GM23338 (cell line): Measurements from ENCODE around the gene BEND6. TPM values are rescaled to one million over a fixed set of nuclear protein-coding genes. Genes with fewer than 3 reads are reported as not detected.

Experiments used
- ATAC-seq: fragments of 200-7000 bp; cut with Tn5 transposase; 3 replicates; pipeline ENCODE4 v1.9.1; 2020
- DNase-seq: peaks from one replicate; pipeline ENCODE4 v3.0.0-alpha.2; 2015; ENCODE audit warnings: low spot score
- H2AFZ ChIP-seq: fragments of 200-600 bp; sonication (generic); 2 replicates; pipeline ENCODE4 v1.8.0; 2016; ENCODE audit warnings: antibody characterized with exemption, mild to moderate bottlenecking, moderate library complexity
- H3F3A ChIP-seq: fragments of 200-600 bp; sonication (generic); replicated peaks from 2 replicates; pipeline ENCODE4 v1.8.0; 2017; ENCODE audit warnings: antibody characterized with exemption, mixed run types, low read depth
- H3K27ac ChIP-seq: fragments of 200-600 bp; sonication (generic); 2 replicates; pipeline ENCODE4 v1.6.1; 2016; ENCODE audit warnings: low read depth
- H3K27me3 ChIP-seq: fragments of 200-600 bp; sonication (generic); 2 replicates; pipeline ENCODE4 v1.8.0; 2016; ENCODE audit warnings: mild to moderate bottlenecking, mixed run types, moderate library complexity; ENCODE audit not compliant: insufficient read depth
- H3K36me3 ChIP-seq: fragments of 200-600 bp; sonication (generic); 2 replicates; pipeline ENCODE4 v1.8.0; 2016; ENCODE audit warnings: mild to moderate bottlenecking; ENCODE audit not compliant: insufficient read depth
- H3K4me1 ChIP-seq: fragments of 200-600 bp; sonication (generic); 2 replicates; pipeline ENCODE4 v1.8.0; 2016; ENCODE audit warnings: mild to moderate bottlenecking, moderate library complexity; ENCODE audit not compliant: insufficient read depth
- H3K4me2 ChIP-seq: fragments of 200-600 bp; sonication (generic); 2 replicates; pipeline ENCODE4 v1.7.1; 2017; ENCODE audit warnings: mixed run types
- H3K4me3 ChIP-seq: fragments of 200-600 bp; sonication (generic); 2 replicates; pipeline ENCODE4 v1.6.1; 2016; ENCODE audit warnings: mixed run types
- H3K79me2 ChIP-seq: fragments of 200-600 bp; sonication (generic); replicated peaks from 2 replicates; pipeline ENCODE4 v1.8.0; 2017; ENCODE audit warnings: mild to moderate bottlenecking; ENCODE audit not compliant: insufficient read depth
- H3K9me2 ChIP-seq: fragments of 200-600 bp; sonication (generic); 2 replicates; pipeline ENCODE4 v1.8.0; 2017; ENCODE audit not compliant: insufficient read depth
- H4K20me1 ChIP-seq: fragments of 200-600 bp; sonication (generic); replicated peaks from 2 replicates; pipeline ENCODE4 v1.8.0; 2017; ENCODE audit warnings: mild to moderate bottlenecking; ENCODE audit not compliant: insufficient read depth
- H3K27ac Mint-ChIP-seq: 2 replicates; pipeline ENCODE4 v1.8.0; 2020; ENCODE audit warnings: inconsistent platforms, mild to moderate bottlenecking, moderate library complexity, mixed read lengths
- H3K27me3 Mint-ChIP-seq: 3 replicates; pipeline ENCODE4 v1.8.0; 2022; ENCODE audit warnings: low read depth, mild to moderate bottlenecking, moderate library complexity, mixed read lengths, inconsistent platforms; ENCODE audit not compliant: insufficient read depth, poor library complexity
- H3K36me3 Mint-ChIP-seq: 3 replicates; pipeline ENCODE4 v1.8.0; 2021; ENCODE audit warnings: low read depth, mild to moderate bottlenecking, inconsistent platforms, moderate library complexity, mixed read lengths
- H3K4me1 Mint-ChIP-seq: 3 replicates; pipeline ENCODE4 v1.8.0; 2020; ENCODE audit warnings: mild to moderate bottlenecking, inconsistent platforms, mixed read lengths
- H3K4me3 Mint-ChIP-seq: 3 replicates; pipeline ENCODE4 v1.8.0; 2021; ENCODE audit warnings: moderate library complexity, mild to moderate bottlenecking, inconsistent platforms, mixed read lengths
- H3K9me3 Mint-ChIP-seq: 3 replicates; pipeline ENCODE4 v1.8.0; 2020; ENCODE audit warnings: moderate library complexity, mild to moderate bottlenecking, inconsistent platforms, mixed read lengths
- NANOG ChIP-seq: IDR thresholded peaks from 2 replicates; pipeline ENCODE4 v1.6.1; 2016; ENCODE audit warnings: antibody characterized with exemption, borderline replicate concordance
- STAT1 ChIP-seq: IDR thresholded peaks from one replicate; pipeline ENCODE4 v1.6.1; 2016; ENCODE audit warnings: antibody characterized with exemption; ENCODE audit not compliant: unreplicated experiment
- ZNF331 ChIP-seq: fragments of 250-450 bp; sonication (Bioruptor Pico); IDR thresholded peaks from 2 replicates; pipeline ENCODE4 v1.5.0; 2020; ENCODE audit warnings: low read depth, mild to moderate bottlenecking, moderate library complexity
- polyA plus RNA-seq: library from polyadenylated mRNA; unstranded; fragments of >200 nt; fragmentation: Nextera tagmentation; extraction: Ambion mirVana; gene quantifications from 2 replicates; pipeline ENCODE4 v1.2.1, GENCODE V29; 2016
- total RNA-seq: library from RNA; depleted of rRNA; stranded (reverse); fragments of >200 nt; shearing (Covaris generic); gene quantifications from 2 replicates; pipeline ENCODE4 v1.2.3, GENCODE V29; 2014
- TF ChIP-seq, protein P1 (sequence below): fragments of 250-450 bp; sonication (Bioruptor Pico); IDR thresholded peaks from 2 replicates; pipeline ENCODE4 v1.5.0; 2020; ENCODE audit warnings: mild to moderate bottlenecking, moderate library complexity

BEND6 gene
- total and polyA plus RNA-seq, 2 experiments from 2014 or later = 6.0 to 6.7 TPM

DNA sequence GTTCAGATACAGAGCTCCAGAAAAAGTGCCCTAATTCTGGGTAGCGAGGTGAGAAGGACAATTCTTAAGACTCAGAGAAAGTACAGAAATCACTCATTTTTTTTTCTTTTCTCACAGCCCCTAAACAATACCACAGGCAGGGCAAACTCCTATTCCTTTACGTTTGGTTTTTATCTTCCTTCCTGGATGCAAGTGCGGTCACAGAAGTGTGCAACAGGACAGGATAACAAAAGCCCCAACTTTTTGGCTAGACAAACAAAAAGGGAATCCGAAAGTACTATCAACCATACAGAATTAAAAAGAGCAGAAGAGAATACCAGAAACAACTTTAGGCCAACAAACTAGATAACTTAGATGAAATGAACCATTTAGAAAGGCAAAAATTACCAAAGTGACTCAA is 18.4 kb upstream of the BEND6 start (continued):
- TF ChIP-seq, protein P1, sequence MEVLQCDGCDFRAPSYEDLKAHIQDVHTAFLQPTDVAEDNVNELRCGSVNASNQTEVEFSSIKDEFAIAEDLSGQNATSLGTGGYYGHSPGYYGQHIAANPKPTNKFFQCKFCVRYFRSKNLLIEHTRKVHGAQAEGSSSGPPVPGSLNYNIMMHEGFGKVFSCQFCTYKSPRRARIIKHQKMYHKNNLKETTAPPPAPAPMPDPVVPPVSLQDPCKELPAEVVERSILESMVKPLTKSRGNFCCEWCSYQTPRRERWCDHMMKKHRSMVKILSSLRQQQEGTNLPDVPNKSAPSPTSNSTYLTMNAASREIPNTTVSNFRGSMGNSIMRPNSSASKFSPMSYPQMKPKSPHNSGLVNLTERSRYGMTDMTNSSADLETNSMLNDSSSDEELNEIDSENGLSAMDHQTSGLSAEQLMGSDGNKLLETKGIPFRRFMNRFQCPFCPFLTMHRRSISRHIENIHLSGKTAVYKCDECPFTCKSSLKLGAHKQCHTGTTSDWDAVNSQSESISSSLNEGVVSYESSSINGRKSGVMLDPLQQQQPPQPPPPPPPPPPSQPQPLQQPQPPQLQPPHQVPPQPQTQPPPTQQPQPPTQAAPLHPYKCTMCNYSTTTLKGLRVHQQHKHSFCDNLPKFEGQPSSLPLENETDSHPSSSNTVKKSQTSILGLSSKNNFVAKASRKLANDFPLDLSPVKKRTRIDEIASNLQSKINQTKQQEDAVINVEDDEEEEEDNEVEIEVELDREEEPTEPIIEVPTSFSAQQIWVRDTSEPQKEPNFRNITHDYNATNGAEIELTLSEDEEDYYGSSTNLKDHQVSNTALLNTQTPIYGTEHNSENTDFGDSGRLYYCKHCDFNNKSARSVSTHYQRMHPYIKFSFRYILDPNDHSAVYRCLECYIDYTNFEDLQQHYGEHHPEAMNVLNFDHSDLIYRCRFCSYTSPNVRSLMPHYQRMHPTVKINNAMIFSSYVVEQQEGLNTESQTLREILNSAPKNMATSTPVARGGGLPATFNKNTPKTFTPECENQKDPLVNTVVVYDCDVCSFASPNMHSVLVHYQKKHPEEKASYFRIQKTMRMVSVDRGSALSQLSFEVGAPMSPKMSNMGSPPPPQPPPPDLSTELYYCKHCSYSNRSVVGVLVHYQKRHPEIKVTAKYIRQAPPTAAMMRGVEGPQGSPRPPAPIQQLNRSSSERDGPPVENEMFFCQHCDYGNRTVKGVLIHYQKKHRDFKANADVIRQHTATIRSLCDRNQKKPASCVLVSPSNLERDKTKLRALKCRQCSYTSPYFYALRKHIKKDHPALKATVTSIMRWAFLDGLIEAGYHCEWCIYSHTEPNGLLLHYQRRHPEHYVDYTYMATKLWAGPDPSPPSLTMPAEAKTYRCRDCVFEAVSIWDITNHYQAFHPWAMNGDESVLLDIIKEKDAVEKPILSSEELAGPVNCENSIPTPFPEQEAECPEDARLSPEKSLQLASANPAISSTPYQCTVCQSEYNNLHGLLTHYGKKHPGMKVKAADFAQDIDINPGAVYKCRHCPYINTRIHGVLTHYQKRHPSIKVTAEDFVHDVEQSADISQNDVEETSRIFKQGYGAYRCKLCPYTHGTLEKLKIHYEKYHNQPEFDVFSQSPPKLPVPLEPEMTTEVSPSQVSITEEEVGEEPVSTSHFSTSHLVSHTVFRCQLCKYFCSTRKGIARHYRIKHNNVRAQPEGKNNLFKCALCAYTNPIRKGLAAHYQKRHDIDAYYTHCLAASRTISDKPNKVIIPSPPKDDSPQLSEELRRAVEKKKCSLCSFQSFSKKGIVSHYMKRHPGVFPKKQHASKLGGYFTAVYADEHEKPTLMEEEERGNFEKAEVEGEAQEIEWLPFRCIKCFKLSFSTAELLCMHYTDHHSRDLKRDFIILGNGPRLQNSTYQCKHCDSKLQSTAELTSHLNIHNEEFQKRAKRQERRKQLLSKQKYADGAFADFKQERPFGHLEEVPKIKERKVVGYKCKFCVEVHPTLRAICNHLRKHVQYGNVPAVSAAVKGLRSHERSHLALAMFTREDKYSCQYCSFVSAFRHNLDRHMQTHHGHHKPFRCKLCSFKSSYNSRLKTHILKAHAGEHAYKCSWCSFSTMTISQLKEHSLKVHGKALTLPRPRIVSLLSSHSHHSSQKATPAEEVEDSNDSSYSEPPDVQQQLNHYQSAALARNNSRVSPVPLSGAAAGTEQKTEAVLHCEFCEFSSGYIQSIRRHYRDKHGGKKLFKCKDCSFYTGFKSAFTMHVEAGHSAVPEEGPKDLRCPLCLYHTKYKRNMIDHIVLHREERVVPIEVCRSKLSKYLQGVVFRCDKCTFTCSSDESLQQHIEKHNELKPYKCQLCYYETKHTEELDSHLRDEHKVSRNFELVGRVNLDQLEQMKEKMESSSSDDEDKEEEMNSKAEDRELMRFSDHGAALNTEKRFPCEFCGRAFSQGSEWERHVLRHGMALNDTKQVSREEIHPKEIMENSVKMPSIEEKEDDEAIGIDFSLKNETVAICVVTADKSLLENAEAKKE = no peak

DNA sequence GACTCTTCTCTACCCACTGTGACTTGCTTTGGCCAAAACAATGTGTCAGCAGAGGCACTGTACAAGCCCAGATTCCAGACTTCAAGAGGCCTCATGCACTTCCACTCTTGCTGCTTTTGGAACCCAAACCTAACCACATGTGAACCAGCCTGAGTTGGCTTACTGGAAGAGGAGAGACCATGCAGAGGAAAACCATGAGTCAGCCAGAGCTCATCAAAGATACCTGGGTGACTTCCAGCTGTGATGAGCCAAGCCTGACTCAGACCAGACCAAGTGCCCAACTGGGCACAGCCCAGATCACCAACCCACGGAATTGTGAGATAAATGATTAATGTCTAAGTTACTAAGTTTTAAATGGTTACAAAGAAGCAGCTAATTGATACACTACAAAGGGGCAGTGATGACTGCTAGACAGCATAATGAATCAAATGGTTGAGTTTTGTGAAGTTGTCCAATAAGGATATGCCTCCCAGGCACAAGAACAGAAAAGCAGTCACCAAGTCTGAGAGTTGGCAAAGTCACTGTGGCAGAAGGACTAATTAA is 16.2 kb upstream of the BEND6 start:
- no peaks in the 10 kb centered on the region for H3K36me3 ChIP-seq
- no peaks in the 10 kb centered on the region for H3K27me3 Mint-ChIP-seq
- H3K27me3 ChIP-seq = no peaks in the 10 kb centered on the region
- no peak overlapping the region for H3K27ac Mint-ChIP-seq
- no peak for DNase-seq
- no peaks in the 10 kb centered on the region for H3K4me1 Mint-ChIP-seq
- ATAC-seq = no peak
- H2AFZ ChIP-seq = no peak overlapping the region
- H3K4me1 ChIP-seq = no peaks in the 10 kb centered on the region
- H3K4me3 Mint-ChIP-seq = no peak overlapping the region
- no peak overlapping the region for H3K27ac ChIP-seq
- H3F3A ChIP-seq = no peaks in the 10 kb centered on the region
- no peaks in the 10 kb centered on the region; the same call in 1 of the 2 replicates for H4K20me1 ChIP-seq
- H3K4me2 ChIP-seq = no peak overlapping the region
- H3K9me3 Mint-ChIP-seq = peaks cover 8% of the 10 kb centered on the region; the same call in 2 of the 3 replicates
- TF ChIP-seq STAT1 = no peak
- no peak for TF ChIP-seq NANOG
- no peak for TF ChIP-seq ZNF331 (CRISPR knock-in tag)
- no peak overlapping the region for H3K4me3 ChIP-seq
- no peaks in the 10 kb centered on the region for H3K79me2 ChIP-seq
- no peaks in the 10 kb centered on the region for H3K9me2 ChIP-seq
- H3K36me3 Mint-ChIP-seq = peaks cover 10% of the 10 kb centered on the region; the same call in 2 of the 3 replicates

DNA sequence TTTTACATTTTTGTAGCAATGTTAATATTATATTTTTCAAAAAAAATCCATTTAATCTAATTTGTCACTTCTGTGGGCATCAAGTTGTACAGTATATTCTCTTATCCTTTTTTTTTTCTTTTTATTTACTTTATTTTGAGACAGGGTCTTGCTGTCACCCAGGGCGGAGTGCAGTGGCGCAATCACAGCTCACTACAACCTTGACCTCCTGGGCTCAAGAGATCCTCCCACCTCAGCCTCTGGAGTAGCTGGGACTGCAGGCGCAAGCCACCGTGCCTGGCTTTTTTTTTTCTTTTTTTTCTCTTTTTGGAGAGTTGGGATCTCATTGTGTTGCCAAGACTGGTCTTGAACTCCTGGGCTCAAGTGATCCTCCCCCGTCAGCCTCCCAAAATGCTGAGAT is 14.4 kb upstream of the BEND6 start:
- H3K27ac ChIP-seq = no peak overlapping the region
- Mint-ChIP-seq H3K4me3 (no peak overlapping the region), H3K27me3 (no peaks in the 10 kb centered on the region), H3K36me3 (peaks cover 10% of the 10 kb centered on the region; the same call in 2 of the 3 replicates), H3K9me3 (peaks cover 8% of the 10 kb centered on the region; the same call in 2 of the 3 replicates), H3K4me1 (no peaks in the 10 kb centered on the region), H3K27ac (no peak overlapping the region)
- H3K4me1 ChIP-seq = no peaks in the 10 kb centered on the region
- H3F3A ChIP-seq = no peaks in the 10 kb centered on the region
- no peaks in the 10 kb centered on the region for H4K20me1 ChIP-seq
- H3K4me3 ChIP-seq = no peak overlapping the region
- H3K36me3 ChIP-seq = no peaks in the 10 kb centered on the region
- no peak overlapping the region for H3K4me2 ChIP-seq
- DNase-seq (no peak), ATAC-seq (no peak)
- H3K79me2 ChIP-seq = no peaks in the 10 kb centered on the region
- no peak overlapping the region for H2AFZ ChIP-seq
- H3K9me2 ChIP-seq = no peaks in the 10 kb centered on the region
- no peaks in the 10 kb centered on the region for H3K27me3 ChIP-seq
- TF ChIP-seq, protein P1 = no peak
